Neural crest cell (in vitro differentiated cells): Measurements from ENCODE around the gene RBM19. TPM values are rescaled to one million over a fixed set of nuclear protein-coding genes. Genes with fewer than 3 reads are reported as not detected.

Experiments used
- DNase-seq: peaks from one replicate; pipeline ENCODE4 v3.0.0; 2021; ENCODE audit warnings: low read depth, mixed read lengths, low spot score
- H3K27ac Mint-ChIP-seq: one replicate; pipeline ENCODE4 v1.8.0; 2021; ENCODE audit warnings: mild to moderate bottlenecking, mixed read lengths; ENCODE audit not compliant: unreplicated experiment
- H3K27me3 Mint-ChIP-seq: 2 replicates; pipeline ENCODE4 v1.8.0; 2021; ENCODE audit warnings: low read depth, mild to moderate bottlenecking, mixed read lengths
- H3K36me3 Mint-ChIP-seq: 2 replicates; pipeline ENCODE4 v1.8.0; 2021; ENCODE audit warnings: low read depth, mild to moderate bottlenecking, mixed read lengths
- H3K4me1 Mint-ChIP-seq: 2 replicates; pipeline ENCODE4 v1.8.0; 2021; ENCODE audit warnings: mixed read lengths
- H3K4me3 Mint-ChIP-seq: one replicate; pipeline ENCODE4 v1.8.0; 2021; ENCODE audit warnings: mild to moderate bottlenecking, mixed read lengths
- H3K9me3 Mint-ChIP-seq: 2 replicates; pipeline ENCODE4 v1.8.0; 2021; ENCODE audit warnings: mixed read lengths
- total RNA-seq: library from RNA; stranded (reverse); gene quantifications from 2 replicates; pipeline ENCODE4 v1.2.1, GENCODE V29; 2021
- TF ChIP-seq, protein P1 (sequence below): fragments of 200-600 bp; sonication (generic); conservative IDR thresholded peaks from 2 replicates; pipeline ENCODE4 v1.5.0; 2021; ENCODE audit warnings: antibody characterized with exemption, mild to moderate bottlenecking

The RBM19 gene
- total RNA-seq, 1 donor from 2014 or later, result 42.6 TPM

GRCh38 chr12:113935459-113935858, 30.7 kb downstream of the RBM19 start:
- H3K36me3 Mint-ChIP-seq, result peaks cover 10% of the 10 kb centered on the region
- DNase-seq, result no peak
- TF ChIP-seq, protein P1, sequence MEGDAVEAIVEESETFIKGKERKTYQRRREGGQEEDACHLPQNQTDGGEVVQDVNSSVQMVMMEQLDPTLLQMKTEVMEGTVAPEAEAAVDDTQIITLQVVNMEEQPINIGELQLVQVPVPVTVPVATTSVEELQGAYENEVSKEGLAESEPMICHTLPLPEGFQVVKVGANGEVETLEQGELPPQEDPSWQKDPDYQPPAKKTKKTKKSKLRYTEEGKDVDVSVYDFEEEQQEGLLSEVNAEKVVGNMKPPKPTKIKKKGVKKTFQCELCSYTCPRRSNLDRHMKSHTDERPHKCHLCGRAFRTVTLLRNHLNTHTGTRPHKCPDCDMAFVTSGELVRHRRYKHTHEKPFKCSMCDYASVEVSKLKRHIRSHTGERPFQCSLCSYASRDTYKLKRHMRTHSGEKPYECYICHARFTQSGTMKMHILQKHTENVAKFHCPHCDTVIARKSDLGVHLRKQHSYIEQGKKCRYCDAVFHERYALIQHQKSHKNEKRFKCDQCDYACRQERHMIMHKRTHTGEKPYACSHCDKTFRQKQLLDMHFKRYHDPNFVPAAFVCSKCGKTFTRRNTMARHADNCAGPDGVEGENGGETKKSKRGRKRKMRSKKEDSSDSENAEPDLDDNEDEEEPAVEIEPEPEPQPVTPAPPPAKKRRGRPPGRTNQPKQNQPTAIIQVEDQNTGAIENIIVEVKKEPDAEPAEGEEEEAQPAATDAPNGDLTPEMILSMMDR, result no peak
- peaks cover 22% of the 10 kb centered on the region for H3K4me1 Mint-ChIP-seq
- H3K27ac Mint-ChIP-seq, result no peak overlapping the region
- no peaks in the 10 kb centered on the region for H3K9me3 Mint-ChIP-seq
- H3K27me3 Mint-ChIP-seq, result no peaks in the 10 kb centered on the region
- no peak overlapping the region for H3K4me3 Mint-ChIP-seq

DNA sequence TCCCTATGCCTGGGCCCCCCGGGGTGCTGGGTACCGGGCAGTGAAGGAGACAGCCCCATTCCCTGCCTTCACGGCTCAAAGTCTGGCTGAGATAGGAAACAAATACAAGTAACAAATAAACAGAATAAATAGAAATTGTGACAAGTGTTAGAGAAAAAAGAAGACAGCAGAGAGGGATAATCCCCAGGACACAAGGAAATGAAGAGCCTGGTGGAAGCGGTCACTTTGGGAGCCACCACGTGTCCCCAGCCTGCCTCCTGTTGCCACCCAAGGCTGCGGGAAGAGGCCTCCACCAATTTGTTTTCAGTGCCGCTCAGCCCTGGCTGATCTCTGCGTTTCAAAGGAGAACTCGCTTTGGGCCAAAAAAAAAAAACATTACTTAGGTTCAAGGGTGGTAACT, 31.2 kb downstream of the RBM19 start:
- Mint-ChIP-seq H3K27ac (no peak overlapping the region), H3K36me3 (peaks cover 10% of the 10 kb centered on the region), H3K4me3 (no peak overlapping the region), H3K9me3 (no peaks in the 10 kb centered on the region), H3K27me3 (no peaks in the 10 kb centered on the region), H3K4me1 (peaks cover 22% of the 10 kb centered on the region)
- TF ChIP-seq, protein P1, result no peak
- DNase-seq, result no peak

DNA sequence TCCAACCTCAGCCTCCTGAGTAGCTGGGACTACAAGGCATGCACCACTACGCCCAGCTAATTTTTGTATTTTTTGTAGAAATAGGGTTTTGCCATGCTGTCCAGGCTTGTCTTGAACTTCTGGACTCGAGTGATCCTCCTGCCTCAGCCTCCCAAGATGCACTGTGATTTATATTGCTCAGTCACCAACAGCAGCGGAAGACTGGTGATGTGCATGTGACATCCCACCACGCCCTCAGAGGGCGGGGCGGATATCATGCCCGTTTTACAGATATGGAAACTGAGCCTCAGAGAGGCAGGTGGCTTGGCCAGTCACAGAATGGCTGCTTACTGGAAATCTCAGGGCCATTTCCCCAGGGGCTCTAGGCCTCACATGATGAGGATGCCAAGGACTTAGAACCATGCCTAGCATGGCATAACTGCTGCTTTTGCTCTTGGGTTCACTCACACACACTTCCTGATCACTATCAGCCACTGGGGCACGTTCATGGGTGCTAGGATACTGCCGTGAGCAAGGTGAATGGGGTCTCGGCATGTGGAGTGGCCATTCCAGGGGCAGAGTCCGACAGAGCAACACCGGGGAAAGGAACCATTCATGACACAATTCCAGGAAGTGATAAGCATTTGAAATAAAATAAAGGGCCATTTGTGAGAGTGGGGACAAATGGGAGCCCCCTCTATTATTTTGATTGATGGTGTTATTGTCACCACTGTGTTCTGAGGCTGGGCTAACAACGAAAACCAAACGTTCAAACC, 31.9 kb downstream of the RBM19 start:
- H3K9me3 Mint-ChIP-seq, result no peaks in the 10 kb centered on the region
- DNase-seq, result no peak
- H3K4me3 Mint-ChIP-seq, result no peak overlapping the region
- peaks cover 10% of the 10 kb centered on the region for H3K36me3 Mint-ChIP-seq
- no peaks in the 10 kb centered on the region for H3K27me3 Mint-ChIP-seq
- H3K4me1 Mint-ChIP-seq, result peaks cover 22% of the 10 kb centered on the region
- TF ChIP-seq, protein P1, result no peak
- no peak overlapping the region for H3K27ac Mint-ChIP-seq

GRCh38 chr12:113933201-113933786, 32.8 kb downstream of the RBM19 start:
- Mint-ChIP-seq H3K27me3 (no peaks in the 10 kb centered on the region), H3K9me3 (no peaks in the 10 kb centered on the region), H3K36me3 (peaks cover 5% of the 10 kb centered on the region), H3K4me1 (peaks cover 22% of the 10 kb centered on the region), H3K27ac (peak overlapping the region; percentile 99), H3K4me3 (no peak overlapping the region)
- peak; percentile 21 for DNase-seq
- TF ChIP-seq, protein P1, result no peak

GRCh38 chr12:113932381-113933196, 33.5 kb downstream of the RBM19 start:
- H3K27me3 Mint-ChIP-seq, result no peaks in the 10 kb centered on the region
- DNase-seq, result peak; percentile 8

More at GRCh38 chr12:113932381-113933196, 33.5 kb downstream of the RBM19 start:
- no peaks in the 10 kb centered on the region for H3K9me3 Mint-ChIP-seq
- TF ChIP-seq, protein P1, result no peak
- H3K36me3 Mint-ChIP-seq, result peaks cover 5% of the 10 kb centered on the region
- H3K4me1 Mint-ChIP-seq, result peaks cover 22% of the 10 kb centered on the region
- H3K4me3 Mint-ChIP-seq, result no peak overlapping the region
- H3K27ac Mint-ChIP-seq, result peak overlapping the region; percentile 99
